GM21825 (cell line): ENCODE data around the gene NRBF2.
"Not testable (repeated sequence)": the region's sequence is repeated elsewhere in the genome, so short reads cannot be mapped to it uniquely, and the experiment has no call there.

Experiments
- ATAC-seq: cut with Tn5 transposase; IDR thresholded peaks from one replicate; pipeline ENCODE4 v1.9.1; 2021; ENCODE audit warnings: mild to moderate bottlenecking, moderate library complexity; ENCODE audit not compliant: unreplicated experiment

The NRBF2 gene

GRCh38 chr10:63133056-63133820 lies at the start of gene NRBF2:
Gene NRBF2 (plus strand): TSS chr10:63133328. CDS start chr10:63133471, 143 bp downstream.
- peak; percentile 98 for ATAC-seq

DNA sequence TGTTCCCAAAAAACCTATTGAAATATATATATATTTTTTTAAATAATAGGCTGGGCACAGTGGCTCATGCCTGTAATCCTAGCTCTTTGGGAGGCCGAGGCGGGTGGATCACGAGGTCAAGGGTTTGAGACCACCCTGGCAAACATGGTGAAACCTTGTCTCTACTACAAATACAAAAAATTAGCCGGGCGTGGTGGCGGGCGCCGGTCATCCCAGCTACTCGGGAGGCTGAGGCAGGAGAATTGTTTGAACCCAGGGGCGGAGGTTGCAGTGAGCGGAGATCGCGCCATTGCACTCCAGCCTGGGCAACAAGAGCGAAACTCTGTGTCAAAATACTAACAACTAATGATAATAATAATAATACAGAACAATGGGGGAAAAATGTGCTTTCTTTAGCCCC lies 49.7 kb upstream of the NRBF2 start:
- not testable (repeated sequence) for ATAC-seq

DNA sequence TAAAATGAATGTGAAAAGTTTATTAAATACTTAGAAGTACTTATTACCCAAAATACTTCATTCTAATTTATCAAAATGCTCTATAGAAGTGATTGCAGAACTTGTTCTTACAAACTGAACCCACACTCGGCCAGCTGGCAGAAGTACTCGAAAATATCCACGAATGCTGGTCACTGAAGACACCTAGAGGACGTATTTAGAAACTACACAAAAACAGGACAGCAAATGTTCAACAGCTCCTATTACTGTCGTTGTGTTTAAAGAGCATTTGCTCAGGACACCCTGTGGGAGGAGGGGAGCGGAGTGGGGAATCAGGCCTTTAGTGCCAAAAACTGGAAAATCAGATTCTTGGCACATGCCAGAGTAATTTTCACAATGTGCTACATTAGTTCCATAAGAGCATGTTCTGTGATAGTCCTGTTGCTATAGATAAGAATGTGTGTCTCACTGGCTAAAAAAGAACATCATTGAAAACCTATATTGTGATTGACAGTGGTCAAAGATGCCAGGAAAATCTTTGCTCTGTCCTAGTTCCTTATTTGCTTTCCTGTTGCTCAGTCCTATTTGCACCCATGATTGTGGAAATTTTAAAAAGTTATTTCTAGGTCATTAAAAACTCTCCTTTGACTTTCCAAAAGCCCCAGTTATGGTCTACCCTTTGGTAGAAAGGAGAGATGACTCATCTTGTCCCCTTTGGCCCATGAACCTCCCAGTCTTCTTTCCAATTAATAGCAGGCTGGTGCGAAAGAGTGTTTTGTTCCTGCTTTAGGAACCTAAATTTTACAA lies 49.0 kb upstream of the NRBF2 start:
- no peak for ATAC-seq

- no peak for ATAC-seq
Measured at GRCh38 chr10:63084690-63085382, 48.3 kb upstream of the NRBF2 start.

GRCh38 chr10:63093227-63093626 lies 39.9 kb upstream of the NRBF2 start:
- no peak for ATAC-seq

- no peak for ATAC-seq
Measured at GRCh38 chr10:63094405-63094804, 38.7 kb upstream of the NRBF2 start.

GRCh38 chr10:63094881-63095280 lies 38.2 kb upstream of the NRBF2 start:
- no peak for ATAC-seq

- ATAC-seq: no peak
Measured at GRCh38 chr10:63099734-63100133, 33.4 kb upstream of the NRBF2 start.

DNA sequence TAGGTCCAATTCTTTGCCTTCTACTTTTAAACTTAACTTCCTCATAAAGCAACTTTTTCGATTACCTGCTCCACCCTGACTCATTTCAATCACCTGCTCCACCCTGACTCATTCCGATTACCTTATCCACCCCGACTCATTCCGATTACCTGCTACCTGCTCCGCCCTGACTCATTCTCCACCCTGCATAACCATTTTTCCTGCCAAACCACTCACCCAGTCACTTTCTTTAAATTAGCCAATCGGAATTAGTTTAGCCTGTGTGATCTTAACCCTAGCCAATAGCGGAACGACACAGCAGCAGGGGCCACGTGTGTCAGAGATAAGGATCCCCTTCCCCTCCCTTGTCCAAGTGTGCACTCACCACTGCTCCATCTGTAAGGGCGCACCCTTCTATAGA lies 32.0 kb upstream of the NRBF2 start:
- ATAC-seq: not testable (repeated sequence)

DNA sequence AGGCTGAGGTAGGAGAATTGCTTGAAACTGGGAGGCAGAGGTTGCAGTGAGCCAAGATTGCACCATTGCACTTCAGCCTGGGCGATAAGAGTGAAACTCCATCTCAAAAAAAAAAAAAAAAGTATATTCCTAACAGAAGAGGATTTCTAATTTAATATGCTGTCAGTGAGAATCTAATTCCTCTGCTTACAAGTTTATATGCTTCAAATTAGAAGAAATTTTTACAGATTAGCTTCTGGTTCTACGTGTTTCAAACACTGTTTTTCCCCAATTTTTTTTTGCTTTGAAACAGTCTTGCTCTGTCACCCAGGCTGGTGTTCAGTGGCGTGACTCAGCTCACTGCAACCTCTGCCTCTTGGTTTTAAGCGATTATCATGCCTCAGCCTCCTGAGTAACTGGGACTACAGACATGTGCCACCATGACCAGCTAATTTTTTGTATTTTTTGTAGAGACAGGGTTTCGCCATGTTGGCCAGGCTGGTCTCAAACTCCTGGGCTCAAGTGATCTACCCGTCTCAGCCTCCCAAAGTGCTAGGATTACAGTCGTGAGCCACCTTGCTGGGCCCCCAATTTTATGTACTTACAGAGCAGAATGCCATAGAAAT lies 30.7 kb upstream of the NRBF2 start:
- not testable (repeated sequence) for ATAC-seq

DNA sequence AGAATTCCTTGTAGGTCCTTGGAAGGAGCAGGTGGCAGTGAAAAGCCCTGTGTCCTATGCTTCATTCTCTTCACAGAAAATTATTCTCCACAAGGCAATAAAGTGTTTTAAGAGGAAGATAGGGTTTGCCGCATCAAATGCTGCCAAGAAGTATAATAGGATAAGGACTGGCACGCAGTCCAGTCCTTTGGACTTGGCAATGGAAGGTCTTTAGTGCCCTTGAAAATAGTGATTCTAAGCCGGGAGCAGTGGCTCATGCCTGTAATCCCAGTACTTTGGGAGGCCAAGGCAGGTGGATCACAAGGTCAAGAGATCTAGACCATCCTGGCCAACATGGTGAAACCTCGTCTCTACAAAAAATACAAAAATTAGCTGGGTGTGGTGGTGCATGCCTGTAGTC lies 29.9 kb upstream of the NRBF2 start:
- not testable (repeated sequence) for ATAC-seq

- no peak for ATAC-seq
Measured at GRCh38 chr10:63103971-63104409, 29.1 kb upstream of the NRBF2 start.

DNA sequence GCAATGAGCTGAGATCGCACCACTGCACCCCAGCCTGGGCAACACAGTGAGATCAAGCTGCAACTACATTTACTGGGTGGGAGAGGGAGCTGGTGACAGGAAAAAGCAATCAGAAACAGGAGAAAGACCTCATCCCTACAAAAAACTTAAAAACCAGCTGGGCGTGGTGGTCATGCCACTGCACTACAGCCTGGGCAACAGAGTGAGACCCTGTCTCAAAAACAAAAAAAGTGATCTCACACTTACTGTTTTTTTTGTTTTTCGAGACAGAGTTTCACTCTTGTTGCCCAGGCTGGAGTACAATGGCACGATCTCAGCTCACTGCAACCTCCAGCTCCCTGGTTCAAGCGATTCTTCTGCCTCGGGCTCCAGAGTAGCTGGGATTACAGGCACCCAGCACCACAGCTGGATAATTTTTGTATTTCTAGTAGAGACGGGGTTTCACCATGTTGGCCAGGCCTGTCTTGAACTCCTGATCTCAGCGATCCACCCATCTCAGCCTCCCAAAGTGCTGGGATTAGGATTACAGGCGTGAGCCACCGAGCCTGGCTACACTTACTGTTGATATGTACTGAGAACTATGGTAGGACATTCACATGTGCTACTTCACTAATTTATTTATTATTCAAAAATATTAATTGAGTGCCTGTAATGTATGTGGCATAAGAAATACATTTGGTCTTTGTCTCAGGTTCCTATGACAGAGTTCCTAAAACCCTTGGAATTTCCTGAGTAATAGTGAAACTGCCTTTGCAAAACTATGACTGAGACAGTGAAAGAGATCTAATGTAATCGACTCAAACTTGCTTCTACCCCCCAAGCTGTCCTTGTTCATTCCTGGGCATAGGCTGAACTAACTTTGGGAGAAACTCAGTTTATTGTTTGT lies 27.7 kb upstream of the NRBF2 start:
- no peak for ATAC-seq

DNA sequence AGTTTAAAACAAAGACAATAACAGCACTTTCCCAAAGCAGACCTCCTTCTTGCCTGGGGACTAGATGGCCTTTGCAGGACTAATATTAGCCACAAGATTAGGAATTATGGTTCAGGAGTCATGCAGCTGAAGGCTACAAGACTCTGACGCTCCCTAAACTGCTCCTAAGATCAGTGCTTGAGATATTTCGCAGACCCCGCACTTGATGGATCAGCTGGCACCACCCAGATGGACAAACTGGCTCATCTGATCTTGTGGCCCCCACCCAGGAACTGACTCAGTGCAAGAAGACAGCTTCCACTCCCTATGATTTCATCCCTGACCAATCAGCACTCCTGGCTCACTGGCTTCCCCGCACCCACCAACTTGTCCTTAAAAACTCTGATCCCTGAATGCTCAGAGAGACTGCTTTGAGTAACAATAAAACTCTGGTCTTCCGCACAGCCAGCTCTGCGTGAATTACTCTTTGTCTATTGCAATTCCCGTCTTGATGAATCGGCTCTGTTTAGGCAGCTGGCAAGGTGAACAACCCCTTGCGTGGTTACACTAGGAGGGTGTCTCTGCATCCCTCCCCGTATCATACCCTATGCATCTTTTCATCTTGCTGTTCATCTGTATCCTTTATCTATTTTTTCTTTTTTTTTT lies 26.9 kb upstream of the NRBF2 start:
- ATAC-seq: no peak

DNA sequence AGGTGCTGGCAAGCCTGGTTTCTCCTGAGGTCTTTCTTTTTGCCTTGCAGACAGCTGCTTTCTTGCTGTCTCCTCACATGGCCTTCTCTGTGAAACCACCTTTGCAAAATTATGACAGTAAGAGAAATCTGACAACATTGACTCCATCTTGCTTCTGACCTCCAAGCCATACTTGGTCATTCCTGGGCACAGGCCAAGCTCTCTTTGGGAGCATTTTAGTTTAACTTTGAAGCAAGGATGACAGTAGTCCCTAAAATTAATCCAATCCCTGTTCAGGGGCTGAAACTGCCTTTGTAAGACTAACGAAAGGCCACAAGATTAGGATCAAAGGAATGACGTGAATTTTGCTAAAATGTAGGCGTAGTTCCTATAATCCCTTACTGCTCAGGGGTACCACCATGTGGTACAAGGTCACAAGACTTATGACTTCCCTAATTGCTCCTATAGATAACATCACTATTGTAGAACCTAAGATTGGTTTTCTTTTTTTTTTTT lies 25.1 kb upstream of the NRBF2 start:
- no peak for ATAC-seq

- ATAC-seq: no peak
Measured at GRCh38 chr10:63110940-63111339, 22.2 kb upstream of the NRBF2 start.

GRCh38 chr10:63114031-63114814 lies 18.9 kb upstream of the NRBF2 start:
- ATAC-seq: no peak

DNA sequence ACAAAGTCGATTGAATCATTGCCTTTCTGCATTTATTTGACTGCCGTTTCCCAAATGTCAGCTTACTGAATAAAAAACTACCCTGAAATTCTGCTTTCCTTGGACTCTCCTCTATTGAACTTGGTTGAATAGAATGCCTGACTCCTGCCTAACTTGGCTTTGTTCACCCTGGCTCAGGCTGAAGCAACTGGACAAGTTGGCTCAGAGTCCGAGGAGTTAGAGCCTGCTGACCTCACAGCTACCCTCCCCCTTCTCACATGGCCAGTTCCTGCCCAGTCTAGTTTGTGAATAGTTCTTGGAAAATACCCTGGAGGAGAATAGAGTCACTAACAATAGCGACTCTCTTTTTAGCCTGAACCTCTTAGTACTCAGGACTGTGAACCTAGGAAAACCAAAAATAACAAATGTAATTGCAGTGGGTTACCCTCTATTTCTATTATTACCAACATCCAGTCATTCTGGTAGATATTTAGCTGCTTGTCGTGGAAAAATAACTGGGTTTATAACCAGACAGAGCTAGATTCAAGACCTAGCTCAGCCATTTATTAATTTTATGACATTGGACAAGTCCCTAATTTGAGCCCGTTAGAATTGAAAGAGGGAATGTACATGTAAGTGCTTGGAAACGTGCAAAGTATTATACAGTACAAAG lies 17.3 kb upstream of the NRBF2 start:
- ATAC-seq: no peak
